Activated T-helper 1 cell treated with anti-CD3 and anti-CD28 coated beads, Interleukin-2, amount 50 U/mL, for 16 hours (primary cell): ENCODE measurements around the gene DPH3.
A peak's percentile ranks its signal among the peaks of the same experiment; 100 is the strongest.

Experiments
- DNase-seq, 2 donors: peaks; one replicate each; pipeline ENCODE4 v3.0.0-alpha.2; 2020; ENCODE audit warnings: low read depth in 1 of 2, low spot score in 1 of 2

The DPH3 gene

GRCh38 chr3:16294844-16295243, 30.1 kb upstream of the DPH3 start:
- DNase-seq = no peak

DNA sequence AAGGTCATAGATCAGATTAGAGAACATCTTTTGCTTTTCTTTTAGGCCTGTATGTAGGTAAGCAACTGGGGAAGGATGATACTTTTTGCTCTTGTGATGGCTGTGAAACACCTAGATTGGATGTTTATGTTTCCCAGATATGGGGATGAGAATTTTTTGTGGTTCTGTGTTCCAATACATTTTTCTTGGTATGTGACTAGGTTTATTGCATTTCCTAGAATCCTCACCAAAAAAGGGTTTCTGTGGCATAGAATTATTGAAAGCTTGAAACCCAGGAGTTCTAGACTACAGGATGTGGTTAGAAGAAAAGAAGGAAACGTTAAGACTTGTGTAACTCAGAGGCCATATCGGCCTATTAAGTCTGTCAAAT, 26.1 kb upstream of the DPH3 start:
- no peak for DNase-seq

DNA sequence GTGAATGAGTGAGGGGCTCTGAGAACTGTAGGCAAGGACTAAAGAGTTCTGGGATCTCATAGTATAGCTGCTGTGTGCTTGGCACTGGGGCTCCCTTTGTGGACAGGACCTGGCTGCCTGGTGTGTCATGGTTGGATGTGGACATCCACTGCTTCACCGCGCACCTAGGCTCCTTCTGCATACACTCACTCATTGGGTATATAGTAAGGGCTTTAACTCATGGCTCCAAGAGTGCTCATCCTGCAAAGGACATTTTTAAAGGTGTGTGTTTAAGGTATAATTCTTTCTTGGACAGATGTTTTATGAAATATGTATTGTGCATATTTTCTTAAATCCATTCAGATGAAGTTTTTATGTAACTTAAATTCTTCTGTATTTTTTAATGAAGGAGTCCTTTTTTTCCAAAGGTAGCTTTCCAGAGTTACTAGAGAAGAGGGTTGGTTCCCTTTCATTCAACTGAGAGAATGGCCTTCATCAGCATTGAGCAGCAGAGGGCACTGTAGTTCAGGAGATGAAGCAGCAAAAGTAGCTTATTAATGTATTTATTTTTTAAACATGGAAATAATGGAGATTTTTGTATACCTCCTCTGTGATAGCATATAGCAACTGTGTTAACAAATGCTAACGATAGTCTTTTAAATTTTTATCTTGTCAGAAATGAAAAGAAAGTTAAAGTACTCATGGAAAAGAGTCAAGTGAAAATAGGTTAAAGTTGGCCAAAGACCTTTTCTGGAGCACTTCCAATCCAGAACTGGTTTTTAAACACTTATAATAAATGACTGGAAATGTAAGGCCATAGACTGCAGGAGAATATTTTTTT, 25.5 kb upstream of the DPH3 start:
- no peak for DNase-seq

DNA sequence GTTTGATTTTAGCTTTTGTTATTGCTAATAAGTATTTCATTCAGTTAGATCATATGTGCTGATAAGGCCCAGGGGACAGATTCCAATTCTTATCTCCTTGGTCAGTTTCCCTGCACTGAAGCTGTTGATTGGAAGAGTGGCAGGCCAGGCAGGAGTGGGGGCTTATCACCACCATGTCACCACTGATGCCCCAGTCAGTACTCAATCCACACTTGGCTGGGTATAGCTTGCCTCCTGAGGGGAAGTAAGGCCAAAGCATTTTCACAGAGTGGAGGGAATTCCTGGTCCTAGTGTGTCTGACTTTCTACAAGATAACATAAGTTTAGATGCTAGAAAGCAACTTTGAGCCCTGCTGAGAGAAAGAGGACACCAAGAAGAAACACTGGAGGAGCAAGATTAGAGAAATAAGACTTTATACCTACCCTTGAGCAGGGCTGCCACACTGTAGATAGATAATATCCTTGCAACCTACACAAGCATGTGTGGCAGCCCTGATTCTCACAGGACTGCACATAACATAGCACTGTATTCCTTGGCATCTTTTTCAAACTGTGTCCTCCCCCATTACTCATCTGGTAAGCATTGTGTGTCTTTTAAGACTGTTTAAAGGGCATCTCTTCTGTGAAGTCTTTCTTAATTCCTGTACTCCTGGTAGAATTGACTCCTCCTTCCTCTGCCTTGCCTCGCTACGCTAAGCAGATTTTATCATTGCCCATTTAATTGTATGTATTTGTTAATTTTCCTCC, 24.6 kb upstream of the DPH3 start:
- no peak for DNase-seq

DNA sequence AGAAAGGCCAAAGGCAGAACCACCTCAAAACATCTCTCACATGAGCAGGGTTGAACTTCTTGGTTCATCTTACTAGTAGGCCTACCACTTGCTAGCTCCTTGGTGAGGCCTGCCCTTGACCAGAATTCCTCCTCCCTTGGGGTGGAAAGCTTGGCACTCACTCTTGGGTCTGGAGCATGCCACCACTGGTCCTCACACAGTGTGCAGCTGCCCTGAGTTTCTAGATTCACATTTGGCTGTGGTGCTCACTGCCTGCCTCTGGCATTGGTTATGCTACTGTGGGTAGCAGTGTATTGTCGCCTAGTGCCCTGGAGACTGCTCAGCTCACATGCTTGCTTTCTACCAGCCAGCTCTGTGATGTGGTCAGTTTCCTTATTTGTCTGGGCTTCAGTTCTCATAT, 23.9 kb upstream of the DPH3 start:
- no peak for DNase-seq

GRCh38 chr3:16286751-16287543, 22.2 kb upstream of the DPH3 start:
- no peak for DNase-seq

DNA sequence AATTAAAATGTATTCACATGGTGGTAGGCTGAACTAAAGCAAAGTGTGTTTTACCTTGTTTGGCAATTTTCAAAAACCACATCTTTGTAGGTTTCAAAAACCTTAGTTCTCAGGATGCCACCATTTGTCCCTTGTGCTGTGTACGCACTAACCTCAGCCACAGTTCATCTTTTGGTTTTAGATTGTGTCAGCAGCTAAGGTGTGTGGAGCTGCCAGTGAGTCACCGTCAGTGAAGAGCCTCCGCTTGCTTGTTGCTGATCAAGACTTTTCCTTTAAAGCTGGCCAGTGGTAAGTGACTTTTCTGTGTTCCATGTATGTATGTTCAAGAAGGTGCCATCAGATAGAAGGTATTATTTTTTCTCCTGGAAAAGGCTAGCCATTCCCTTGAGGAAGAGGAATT, 21.4 kb upstream of the DPH3 start:
- peak; percentile 38 to 41 for DNase-seq

GRCh38 chr3:16284633-16285032, 19.9 kb upstream of the DPH3 start:
- no peak for DNase-seq

GRCh38 chr3:16280671-16281070, 15.9 kb upstream of the DPH3 start:
- DNase-seq = no peak

GRCh38 chr3:16279010-16279801, 14.5 kb upstream of the DPH3 start:
- no peak for DNase-seq

- DNase-seq = no peak
These were observed 12.7 kb upstream of the DPH3 start for GRCh38 chr3:16277471-16277870.

DNA sequence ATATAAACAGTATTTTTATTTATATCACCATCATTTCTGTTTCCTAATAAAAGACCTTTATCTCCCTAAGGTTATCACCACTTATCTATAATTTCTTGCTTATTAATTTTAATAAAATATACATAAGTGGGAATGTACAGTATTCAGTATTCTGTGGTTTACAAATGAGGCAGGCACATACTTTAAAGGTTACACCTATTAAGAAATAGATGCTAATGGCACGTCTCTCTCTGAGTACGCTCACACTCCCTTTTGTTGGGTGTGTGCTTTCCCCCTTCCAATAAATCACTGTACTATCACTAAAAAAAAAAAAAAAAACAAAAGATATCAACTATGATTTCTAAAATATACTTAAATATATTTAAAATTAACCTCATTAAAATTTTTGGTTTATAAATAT, 9.1 kb upstream of the DPH3 start:
- DNase-seq = no peak

DNA sequence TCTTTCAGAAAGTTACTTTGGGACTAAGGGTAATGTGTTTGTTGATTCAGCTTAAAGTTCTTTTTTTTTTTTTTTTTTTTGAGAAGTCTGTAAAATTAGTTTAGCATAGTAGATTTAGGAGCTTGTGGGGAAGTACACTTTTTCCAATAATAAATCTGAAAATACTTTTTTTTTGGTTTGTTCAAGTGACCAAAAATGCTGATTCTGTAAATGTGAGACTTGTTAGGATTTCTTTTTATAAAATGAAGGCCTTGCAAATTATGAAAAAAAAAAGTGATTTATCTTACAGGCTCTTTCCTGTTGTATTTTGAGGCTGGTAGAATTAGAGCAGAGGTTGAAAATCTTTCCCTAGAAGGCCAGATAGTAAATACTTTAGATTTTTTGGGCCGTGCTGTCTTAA, 7.8 kb upstream of the DPH3 start:
- DNase-seq = no peak

DNA sequence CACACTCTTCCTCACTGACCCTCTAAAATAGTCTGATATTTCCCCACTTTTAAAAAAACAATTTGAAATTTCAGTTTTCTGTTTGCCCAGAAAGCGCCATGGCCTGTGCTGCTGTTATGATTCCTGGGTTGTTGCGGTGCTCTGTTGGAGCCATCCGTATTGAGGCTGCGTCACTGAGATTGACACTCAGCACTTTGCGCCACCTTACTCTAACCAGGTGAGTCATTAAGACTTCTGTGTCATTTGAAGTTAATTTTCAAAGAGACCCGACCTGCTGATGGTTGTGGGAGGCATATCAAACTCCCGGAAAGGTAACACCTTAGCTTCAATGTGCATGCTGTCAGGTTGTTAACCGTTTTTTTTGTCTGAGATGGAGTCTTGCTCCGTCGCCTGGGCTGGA, 6.1 kb upstream of the DPH3 start:
- no peak for DNase-seq

GRCh38 chr3:16266714-16267113, 2.0 kb upstream of the DPH3 start:
- DNase-seq = no peak

- no peak for DNase-seq
These were observed 678 bp upstream of the DPH3 start for GRCh38 chr3:16265455-16265786.

DNA sequence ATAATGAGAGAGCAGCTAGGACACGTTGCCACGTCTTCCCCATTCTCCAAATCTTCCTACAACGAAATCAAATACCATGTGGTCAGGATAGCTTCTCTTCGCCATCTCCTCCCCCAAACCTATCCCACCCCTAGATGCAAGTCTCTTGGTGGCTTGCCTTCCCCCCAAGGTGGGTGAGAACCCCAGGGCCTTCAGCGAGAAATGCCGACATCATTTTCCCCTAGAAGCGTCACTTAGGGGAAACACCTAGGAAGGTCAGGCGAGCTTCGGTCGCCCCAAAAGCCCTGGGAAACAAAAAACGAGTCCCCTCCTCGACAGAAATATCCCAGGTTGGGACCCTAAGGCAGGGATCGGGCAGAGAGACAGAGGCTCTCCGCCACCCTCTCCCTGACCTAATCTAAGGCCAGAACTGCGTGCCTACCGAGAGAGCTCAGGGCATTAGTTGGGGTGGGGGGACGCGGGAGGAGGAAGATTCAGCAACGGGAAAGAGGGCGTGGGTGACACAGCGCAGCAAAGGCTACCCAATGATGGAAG, 502 bp downstream of the DPH3 start:
- DNase-seq = no peak

- DNase-seq = no peak
These were observed 2.6 kb downstream of the DPH3 start for GRCh38 chr3:16262174-16262573.

DNA sequence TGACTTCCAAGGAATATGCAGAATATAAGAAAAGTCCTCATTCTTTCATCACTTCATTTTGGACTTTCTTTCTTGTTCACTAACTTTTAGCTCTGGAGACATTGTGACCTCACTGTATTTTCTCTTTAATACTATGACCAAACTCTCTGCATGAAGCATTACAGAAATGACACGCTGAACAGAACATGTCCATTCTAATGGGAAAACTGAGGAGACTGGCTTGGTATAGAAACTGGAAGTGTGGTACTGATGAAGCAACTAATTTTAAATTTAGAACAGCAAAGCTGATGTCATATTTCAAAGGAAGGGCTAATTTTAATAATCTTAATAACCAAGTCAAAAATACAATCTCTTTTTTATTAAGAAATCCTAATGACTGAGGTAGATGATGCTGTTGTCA, 4.7 kb downstream of the DPH3 start:
- no peak for DNase-seq

GRCh38 chr3:16258866-16259265, 5.9 kb downstream of the DPH3 start:
- DNase-seq = no peak

GRCh38 chr3:16258177-16258576, 6.6 kb downstream of the DPH3 start:
- no peak for DNase-seq
